ENCODE results near the gene SGCE.

GRCh38 chr7:94639384-94639783 lies 16.5 kb downstream of the SGCE start:
- TF ChIP-seq CTCF (IDR thresholded peaks at IDR 0.05; ENCODE audit: low read depth, low read length, missing input control) (no peak), EGR1 (IDR thresholded peaks at IDR 0.05; ENCODE audit: low read depth in 2 of 2) (no peak), MAX (IDR thresholded peaks at IDR 0.05) (no peak), YY1 (IDR thresholded peaks at IDR 0.05) (no peak), FOXA2 (IDR thresholded peaks at IDR 0.05) (no peak), SP1 (IDR thresholded peaks at IDR 0.05) (no peak), ZBTB33 (IDR thresholded peaks at IDR 0.05) (no peak), TAF1 (conservative IDR thresholded peaks at IDR 0.05) (no peak), HNF4G (IDR thresholded peaks at IDR 0.05) (no peak), RXRA (IDR thresholded peaks at IDR 0.05) (no peak), REST (IDR thresholded peaks at IDR 0.05) (no peak), FOXA1 (IDR thresholded peaks at IDR 0.05) (no peak), JUND (IDR thresholded peaks at IDR 0.05) (no peak), RAD21 (IDR thresholded peaks at IDR 0.05) (no peak)
